Measurements from ENCODE around the gene CDH15. TPM values are rescaled to one million over a fixed set of nuclear protein-coding genes. Genes with fewer than 3 reads are reported as not detected.

Gene CDH15
- polyA plus RNA-seq, 2 of the 4 experiments (the other 2 are of a cell fraction) = 0.05 to 0.08 TPM

DNA sequence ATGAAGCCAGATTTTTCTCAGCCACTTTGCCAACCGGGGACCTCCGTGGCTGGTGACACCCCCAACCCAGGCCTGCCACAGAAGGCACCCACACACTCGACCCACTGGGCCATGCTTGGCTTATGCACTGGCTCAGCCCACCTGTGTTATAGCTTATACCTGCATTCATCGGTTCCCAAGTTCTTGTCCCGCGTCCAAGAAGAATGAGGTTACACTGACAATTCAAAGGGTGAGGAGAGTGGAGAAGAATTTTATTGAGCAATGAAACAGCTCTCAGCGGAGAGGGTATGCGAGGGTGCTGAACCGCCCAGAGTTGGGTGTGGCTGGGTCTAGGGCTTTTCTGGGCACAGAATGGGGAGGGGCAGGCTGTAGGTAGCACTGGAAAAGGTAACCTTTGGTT is 22.2 kb upstream of the CDH15 start:
- Histone ChIP-seq H3K4me3 (no peak overlapping the region), H3K27ac (no peak overlapping the region), H3K4me2 (no peak overlapping the region), H3K4me1 (no peaks in the 10 kb centered on the region), H3K9me3 (no peaks in the 10 kb centered on the region)
- CTCF ChIA-PET = interaction anchor here (0.8 kb wide), 1 partner anchor 18 kb away, joined by 3 read pairs; no protein-coding TSS in a partner anchor
- WGBS (ENCODE audit: missing lambda C conversion rate) = 94% methylated on average over 9 of the region's 9 CpGs
- DNase-seq (ENCODE audit: low read depth in 1 of 2, low spot score in 1 of 2) (no peak), FAIRE-seq (no peak), ATAC-seq (no peak)
- POLR2A ChIA-PET = no interaction called here
- TF ChIP-seq, protein P1, sequence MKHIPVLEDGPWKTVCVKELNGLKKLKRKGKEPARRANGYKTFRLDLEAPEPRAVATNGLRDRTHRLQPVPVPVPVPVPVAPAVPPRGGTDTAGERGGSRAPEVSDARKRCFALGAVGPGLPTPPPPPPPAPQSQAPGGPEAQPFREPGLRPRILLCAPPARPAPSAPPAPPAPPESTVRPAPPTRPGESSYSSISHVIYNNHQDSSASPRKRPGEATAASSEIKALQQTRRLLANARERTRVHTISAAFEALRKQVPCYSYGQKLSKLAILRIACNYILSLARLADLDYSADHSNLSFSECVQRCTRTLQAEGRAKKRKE (CRISPR knock-in tag; IDR thresholded peaks at IDR 0.05; ENCODE audit: low read depth) = no peak
- TF ChIP-seq SREBF2 (IDR thresholded peaks at IDR 0.05) (no peak), EP300 (IDR thresholded peaks at IDR 0.05) (no peak), CBX2 (IDR thresholded peaks at IDR 0.05; ENCODE audit: borderline replicate concordance, low read depth) (no peak), SMC3 (IDR thresholded peaks at IDR 0.05) (no peak), NPAS2 (CRISPR knock-in tag; IDR thresholded peaks at IDR 0.05; ENCODE audit: borderline replicate concordance) (no peak), PHF8 (IDR thresholded peaks at IDR 0.05; ENCODE audit: borderline replicate concordance, low read depth) (no peak), KDM5A (IDR thresholded peaks at IDR 0.05) (no peak), HOXB5 (CRISPR knock-in tag; IDR thresholded peaks at IDR 0.05) (no peak), POLR2A (IDR thresholded peaks at IDR 0.05; ENCODE audit: low read length) (no peak), ZFP36 (IDR thresholded peaks at IDR 0.05; ENCODE audit: borderline replicate concordance, partially characterized antibody) (no peak), KDM1A (IDR thresholded peaks at IDR 0.05; ENCODE audit: low read depth) (no peak), ZNF302 (CRISPR knock-in tag; IDR thresholded peaks at IDR 0.05) (no peak), FOXS1 (CRISPR knock-in tag; IDR thresholded peaks at IDR 0.05) (no peak), ESRRA (IDR thresholded peaks at IDR 0.05; ENCODE audit: borderline replicate concordance, low read length) (no peak), HEYL (CRISPR knock-in tag; IDR thresholded peaks at IDR 0.05) (no peak), ZC3H11A (IDR thresholded peaks at IDR 0.05) (no peak)
- TF ChIP-seq, protein P2, sequence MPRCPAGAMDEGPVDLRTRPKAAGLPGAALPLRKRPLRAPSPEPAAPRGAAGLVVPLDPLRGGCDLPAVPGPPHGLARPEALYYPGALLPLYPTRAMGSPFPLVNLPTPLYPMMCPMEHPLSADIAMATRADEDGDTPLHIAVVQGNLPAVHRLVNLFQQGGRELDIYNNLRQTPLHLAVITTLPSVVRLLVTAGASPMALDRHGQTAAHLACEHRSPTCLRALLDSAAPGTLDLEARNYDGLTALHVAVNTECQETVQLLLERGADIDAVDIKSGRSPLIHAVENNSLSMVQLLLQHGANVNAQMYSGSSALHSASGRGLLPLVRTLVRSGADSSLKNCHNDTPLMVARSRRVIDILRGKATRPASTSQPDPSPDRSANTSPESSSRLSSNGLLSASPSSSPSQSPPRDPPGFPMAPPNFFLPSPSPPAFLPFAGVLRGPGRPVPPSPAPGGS (IDR thresholded peaks at IDR 0.05) = no peak
- TF ChIP-seq, protein P3, sequence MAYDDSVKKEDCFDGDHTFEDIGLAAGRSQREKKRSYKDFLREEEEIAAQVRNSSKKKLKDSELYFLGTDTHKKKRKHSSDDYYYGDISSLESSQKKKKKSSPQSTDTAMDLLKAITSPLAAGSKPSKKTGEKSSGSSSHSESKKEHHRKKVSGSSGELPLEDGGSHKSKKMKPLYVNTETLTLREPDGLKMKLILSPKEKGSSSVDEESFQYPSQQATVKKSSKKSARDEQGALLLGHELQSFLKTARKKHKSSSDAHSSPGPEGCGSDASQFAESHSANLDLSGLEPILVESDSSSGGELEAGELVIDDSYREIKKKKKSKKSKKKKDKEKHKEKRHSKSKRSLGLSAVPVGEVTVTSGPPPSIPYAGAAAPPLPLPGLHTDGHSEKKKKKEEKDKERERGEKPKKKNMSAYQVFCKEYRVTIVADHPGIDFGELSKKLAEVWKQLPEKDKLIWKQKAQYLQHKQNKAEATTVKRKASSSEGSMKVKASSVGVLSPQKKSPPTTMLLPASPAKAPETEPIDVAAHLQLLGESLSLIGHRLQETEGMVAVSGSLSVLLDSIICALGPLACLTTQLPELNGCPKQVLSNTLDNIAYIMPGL (CRISPR knock-in tag; IDR thresholded peaks at IDR 0.05; ENCODE audit: borderline replicate concordance) = no peak

DNA sequence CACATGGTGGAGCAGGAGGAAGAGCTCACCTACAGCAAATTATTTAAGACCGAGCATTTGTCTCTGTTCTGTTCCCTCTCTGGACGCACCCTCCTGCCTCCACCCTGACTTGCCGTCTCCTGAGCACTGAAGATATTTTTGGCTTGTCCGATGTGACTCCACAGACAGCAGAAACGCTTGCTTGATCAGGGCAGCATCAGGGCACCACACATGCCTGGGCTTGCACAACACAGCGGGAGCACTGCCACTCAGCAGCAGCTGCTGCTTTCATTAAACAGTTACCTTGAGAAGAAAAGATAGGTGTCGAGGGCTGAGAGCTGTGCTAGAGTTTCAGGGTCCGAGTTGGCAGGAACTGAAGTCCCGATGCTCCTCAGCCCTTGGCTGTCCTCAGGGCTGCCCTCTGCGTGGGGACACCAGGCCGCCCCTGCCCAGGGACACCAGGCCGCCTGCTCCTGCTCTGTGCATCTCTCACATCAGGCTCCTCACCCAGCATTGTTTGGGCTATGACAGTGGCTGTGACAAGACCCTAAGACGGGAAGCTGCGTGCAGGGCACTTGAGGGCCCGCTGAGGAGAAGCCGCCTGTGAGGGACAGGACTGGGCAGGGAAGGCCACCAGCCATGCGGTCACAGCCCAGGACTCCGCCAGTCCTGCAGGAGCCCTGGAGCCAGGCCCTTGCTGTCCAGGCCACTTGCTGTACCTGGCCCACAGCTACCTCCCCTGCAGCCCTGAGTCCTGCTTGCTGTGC is 21.3 kb upstream of the CDH15 start:
- ATAC-seq (no peak), DNase-seq (ENCODE audit: low read depth in 1 of 2, low spot score in 1 of 2) (no peak), FAIRE-seq (no peak)
- H3K4me3 ChIP-seq = no peak overlapping the region
- POLR2A ChIA-PET = no interaction called here
- H3K9me3 ChIP-seq = no peaks in the 10 kb centered on the region
- no peak overlapping the region for H3K4me2 ChIP-seq
- TF ChIP-seq MAZ (IDR thresholded peaks at IDR 0.05; ENCODE audit: borderline replicate concordance, low read depth, low read length) (no peak), ZC3H11A (IDR thresholded peaks at IDR 0.05) (no peak), CBX2 (IDR thresholded peaks at IDR 0.05; ENCODE audit: borderline replicate concordance, low read depth) (no peak), ZFP36 (IDR thresholded peaks at IDR 0.05; ENCODE audit: borderline replicate concordance, partially characterized antibody) (no peak), BHLHE40 (IDR thresholded peaks at IDR 0.05; ENCODE audit: low read depth, low read length) (no peak), JUNB (IDR thresholded peaks at IDR 0.05) (no peak), MYC (IDR thresholded peaks at IDR 0.05; ENCODE audit: borderline replicate concordance, low read length) (no peak), ZSCAN20 (CRISPR knock-in tag; IDR thresholded peaks at IDR 0.05) (no peak), CHD2 (IDR thresholded peaks at IDR 0.05; ENCODE audit: low read length, partially characterized antibody) (no peak), PHF8 (IDR thresholded peaks at IDR 0.05; ENCODE audit: borderline replicate concordance, low read depth) (no peak), HOXB5 (CRISPR knock-in tag; IDR thresholded peaks at IDR 0.05) (no peak), TP53 (CRISPR knock-in tag; IDR thresholded peaks at IDR 0.05) (no peak), POLR2AphosphoS2 (conservative IDR thresholded peaks at IDR 0.05; ENCODE audit: low read length) (no peak), KDM5A (IDR thresholded peaks at IDR 0.05) (no peak), CBX8 (IDR thresholded peaks at IDR 0.05) (no peak), NFE2L2 (conservative IDR thresholded peaks at IDR 0.05; ENCODE audit: low read length) (no peak), HDAC2 (IDR thresholded peaks at IDR 0.05) (no peak), CEBPB (IDR thresholded peaks at IDR 0.05) (no peak)
- no peak overlapping the region for H3K27ac ChIP-seq
- CTCF ChIA-PET = no interaction called here
- 95% methylated on average over 16 of the region's 18 CpGs for WGBS (ENCODE audit: missing lambda C conversion rate)
- H3K4me1 ChIP-seq = no peaks in the 10 kb centered on the region

Data from A549 (cell line).